ENCODE measurements around the gene CNTNAP5. TPM values are rescaled to one million over a fixed set of nuclear protein-coding genes. Genes with fewer than 3 reads are reported as not detected.

Gene CNTNAP5
- total RNA-seq, 1 donor from 2014 or later: not detected

- Mint-ChIP-seq H3K4me1 (no peaks in the 10 kb centered on the region), H3K36me3 (no peaks in the 10 kb centered on the region)
- no peak overlapping the region for H3K27ac ChIP-seq
Observed at GRCh38 chr2:124308319-124309062, 283.4 kb downstream of the CNTNAP5 start.

GRCh38 chr2:124309563-124310138, 284.6 kb downstream of the CNTNAP5 start:
- no peak overlapping the region for H3K4me2 ChIP-seq
- H3K4me1 ChIP-seq: no peaks in the 10 kb centered on the region
- TF ChIP-seq EZH2 (IDR thresholded peaks at IDR 0.05) (no peak), CTCF (IDR thresholded peaks at IDR 0.05) (no peak)
- H3F3A ChIP-seq (ENCODE audit: low read depth): no peaks in the 10 kb centered on the region
- Mint-ChIP-seq H3K4me1 (no peaks in the 10 kb centered on the region), H3K4me3 (no peak overlapping the region), H3K36me3 (no peaks in the 10 kb centered on the region), H3K27me3 (ENCODE audit: insufficient read depth, low read depth) (peaks cover 2% of the 10 kb centered on the region), H3K9me3 (peaks cover 5% of the 10 kb centered on the region), H3K27ac (no peak overlapping the region)
- DNase-seq (ENCODE audit: low spot score): no peak
- H2AFZ ChIP-seq (replicated peaks): no peak overlapping the region
- no peak overlapping the region for H3K9ac ChIP-seq
- no peaks in the 10 kb centered on the region for H3K79me2 ChIP-seq (ENCODE audit: low read depth)
- no peaks in the 10 kb centered on the region for H4K20me1 ChIP-seq (ENCODE audit: low read depth)
- H3K9me3 ChIP-seq (ENCODE audit: low read depth): no peaks in the 10 kb centered on the region
- no peaks in the 10 kb centered on the region for H3K36me3 ChIP-seq
- no peaks in the 10 kb centered on the region for H3K27me3 ChIP-seq
- H3K27ac ChIP-seq: no peak overlapping the region
- no peak overlapping the region for H3K4me3 ChIP-seq

More at GRCh38 chr2:124308319-124309062, 283.4 kb downstream of the CNTNAP5 start:
- H3K9me3 ChIP-seq (ENCODE audit: low read depth): no peaks in the 10 kb centered on the region
- Mint-ChIP-seq H3K27me3 (ENCODE audit: insufficient read depth, low read depth) (peaks cover 2% of the 10 kb centered on the region), H3K4me3 (no peak overlapping the region), H3K9me3 (peaks cover 5% of the 10 kb centered on the region), H3K27ac (no peak overlapping the region)
- no peaks in the 10 kb centered on the region for H3F3A ChIP-seq (ENCODE audit: low read depth)
- no peak overlapping the region for H2AFZ ChIP-seq (replicated peaks)
- H4K20me1 ChIP-seq (ENCODE audit: low read depth): no peaks in the 10 kb centered on the region
- H3K36me3 ChIP-seq: no peaks in the 10 kb centered on the region
- H3K4me3 ChIP-seq: no peak overlapping the region
- no peaks in the 10 kb centered on the region for H3K27me3 ChIP-seq
- DNase-seq (ENCODE audit: low spot score): no peak
- no peaks in the 10 kb centered on the region for H3K79me2 ChIP-seq (ENCODE audit: low read depth)
- no peak overlapping the region for H3K4me2 ChIP-seq
- no peaks in the 10 kb centered on the region for H3K4me1 ChIP-seq
- H3K9ac ChIP-seq: no peak overlapping the region
- TF ChIP-seq EZH2phosphoT487 (IDR thresholded peaks at IDR 0.05) (no peak), EZH2 (IDR thresholded peaks at IDR 0.05) (no peak), CTCF (IDR thresholded peaks at IDR 0.05) (no peak)

- TF ChIP-seq CTCF (IDR thresholded peaks at IDR 0.05): no peak
- no peak for TF ChIP-seq EZH2 (IDR thresholded peaks at IDR 0.05)
- TF ChIP-seq EZH2phosphoT487 (IDR thresholded peaks at IDR 0.05): no peak
- Mint-ChIP-seq H3K4me1 (peaks cover 2% of the 10 kb centered on the region), H3K9me3 (peaks cover 5% of the 10 kb centered on the region), H3K27ac (no peak overlapping the region), H3K4me3 (no peak overlapping the region), H3K36me3 (no peaks in the 10 kb centered on the region), H3K27me3 (ENCODE audit: insufficient read depth, low read depth) (peaks cover 2% of the 10 kb centered on the region)
- no peaks in the 10 kb centered on the region for H3K36me3 ChIP-seq
- no peak overlapping the region for H3K9ac ChIP-seq
- H3F3A ChIP-seq (ENCODE audit: low read depth): no peaks in the 10 kb centered on the region
- H3K4me3 ChIP-seq: no peak overlapping the region
- H3K9me3 ChIP-seq (ENCODE audit: low read depth): no peaks in the 10 kb centered on the region
- H3K79me2 ChIP-seq (ENCODE audit: low read depth): no peaks in the 10 kb centered on the region
- H3K4me1 ChIP-seq: no peaks in the 10 kb centered on the region
- H2AFZ ChIP-seq (replicated peaks): no peak overlapping the region
- DNase-seq (ENCODE audit: low spot score): no peak
- no peaks in the 10 kb centered on the region for H4K20me1 ChIP-seq (ENCODE audit: low read depth)
- no peak overlapping the region for H3K27ac ChIP-seq
- no peaks in the 10 kb centered on the region for H3K27me3 ChIP-seq
- no peak overlapping the region for H3K4me2 ChIP-seq
Observed at GRCh38 chr2:124310671-124311070, 285.6 kb downstream of the CNTNAP5 start.
